22Rv1 (cell line): ENCODE results near the gene ADGRA1.

ENCODE experiments used
- CTCF ChIP-seq: fragments of 450-650 bp; IDR thresholded peaks from 2 replicates; pipeline ENCODE4 v1.5.1; 2017; ENCODE audit warnings: mild to moderate bottlenecking
- ZFX ChIP-seq: fragments of 450-650 bp; IDR thresholded peaks from 2 replicates; pipeline ENCODE4 v1.6.1; 2017; ENCODE audit warnings: antibody characterized with exemption, borderline replicate concordance

DNA sequence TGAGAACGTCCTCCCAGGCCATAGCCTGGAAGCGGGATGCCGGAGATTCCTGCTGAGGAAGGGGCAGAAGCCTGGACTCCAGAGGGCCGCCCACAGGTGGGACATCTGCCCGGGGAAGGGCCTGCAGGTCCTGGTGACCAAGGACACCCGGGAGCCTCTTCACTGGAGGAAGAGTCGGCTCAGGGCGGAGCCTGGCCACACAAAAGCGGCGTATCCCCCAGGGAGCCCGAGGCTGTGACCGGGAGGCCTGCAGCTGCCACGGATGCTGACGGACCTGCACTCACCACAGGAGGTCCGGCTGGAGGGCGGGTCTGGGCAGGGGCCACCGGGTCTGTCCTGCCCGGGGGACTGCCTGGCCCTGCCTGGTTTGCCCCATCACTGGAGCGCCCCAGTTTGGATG, 15.5 kb upstream of the ADGRA1 start:
- TF ChIP-seq CTCF = no peak
- no peak for TF ChIP-seq ZFX
